Measurements from ENCODE around the gene GDPD3.
"Not testable (repeated sequence)": the region's sequence is repeated elsewhere in the genome, so short reads cannot be mapped to it uniquely, and the experiment has no call there.

The GDPD3 gene, protein sequence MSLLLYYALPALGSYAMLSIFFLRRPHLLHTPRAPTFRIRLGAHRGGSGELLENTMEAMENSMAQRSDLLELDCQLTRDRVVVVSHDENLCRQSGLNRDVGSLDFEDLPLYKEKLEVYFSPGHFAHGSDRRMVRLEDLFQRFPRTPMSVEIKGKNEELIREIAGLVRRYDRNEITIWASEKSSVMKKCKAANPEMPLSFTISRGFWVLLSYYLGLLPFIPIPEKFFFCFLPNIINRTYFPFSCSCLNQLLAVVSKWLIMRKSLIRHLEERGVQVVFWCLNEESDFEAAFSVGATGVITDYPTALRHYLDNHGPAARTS

GRCh38 chr16:30113031-30113710 lies at the start of gene GDPD3:
Gene GDPD3, minus strand, starts transcription at chr16:30113537. Its CDS starts 59 bp downstream, at chr16:30113478.
- no peak for DNase-seq (ENCODE audit: low read depth, low spot score)

DNA sequence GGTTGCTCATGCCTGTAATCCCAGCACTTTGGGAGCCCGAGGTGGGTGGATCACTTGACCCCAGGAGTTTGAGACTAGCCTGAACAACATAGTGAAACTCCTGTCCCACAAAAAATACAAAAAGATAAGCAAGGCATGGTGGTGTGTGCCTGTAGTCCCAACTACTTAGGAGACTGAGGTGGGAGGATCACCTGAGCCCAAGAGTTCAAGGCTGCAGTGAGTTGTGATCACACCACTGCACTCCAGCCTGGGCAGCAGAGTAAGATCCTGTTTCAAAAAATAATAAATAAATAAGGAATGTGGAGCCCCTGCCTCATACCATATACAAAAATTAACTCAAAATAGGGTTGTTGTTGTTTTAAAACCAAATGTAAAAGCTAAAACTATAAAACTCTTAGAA lies 43.9 kb upstream of the GDPD3 start:
- DNase-seq (ENCODE audit: low read depth, low spot score): no peak

GRCh38 chr16:30155188-30155587 lies 41.9 kb upstream of the GDPD3 start:
- no peak for DNase-seq (ENCODE audit: low read depth, low spot score)

- no peak for DNase-seq (ENCODE audit: low read depth, low spot score)
These were observed 39.2 kb upstream of the GDPD3 start for GRCh38 chr16:30152517-30152916.

GRCh38 chr16:30151091-30151490 lies 37.8 kb upstream of the GDPD3 start:
- no peak for DNase-seq (ENCODE audit: low read depth, low spot score)

- DNase-seq (ENCODE audit: low read depth, low spot score): no peak
These were observed 36.1 kb upstream of the GDPD3 start for GRCh38 chr16:30149250-30149930.

- DNase-seq (ENCODE audit: low read depth, low spot score): no peak
These were observed 34.6 kb upstream of the GDPD3 start for GRCh38 chr16:30147843-30148510.

GRCh38 chr16:30145657-30146056 lies 32.3 kb upstream of the GDPD3 start:
- no peak for DNase-seq (ENCODE audit: low read depth, low spot score)

DNA sequence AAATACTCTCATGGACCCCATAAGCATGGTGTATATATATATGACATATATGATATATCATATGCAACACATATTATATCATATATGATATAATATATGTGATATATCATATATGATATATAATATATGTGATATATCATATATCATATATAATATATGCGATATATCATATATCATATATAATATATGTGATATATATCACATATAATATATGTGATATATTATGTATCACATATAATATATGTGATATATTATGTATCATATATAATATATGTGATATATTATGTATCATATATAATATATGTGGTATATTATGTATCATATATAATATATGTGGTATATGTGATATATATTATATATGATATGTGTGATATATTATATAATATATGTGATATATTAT lies 31.6 kb upstream of the GDPD3 start:
- no peak for DNase-seq (ENCODE audit: low read depth, low spot score)

DNA sequence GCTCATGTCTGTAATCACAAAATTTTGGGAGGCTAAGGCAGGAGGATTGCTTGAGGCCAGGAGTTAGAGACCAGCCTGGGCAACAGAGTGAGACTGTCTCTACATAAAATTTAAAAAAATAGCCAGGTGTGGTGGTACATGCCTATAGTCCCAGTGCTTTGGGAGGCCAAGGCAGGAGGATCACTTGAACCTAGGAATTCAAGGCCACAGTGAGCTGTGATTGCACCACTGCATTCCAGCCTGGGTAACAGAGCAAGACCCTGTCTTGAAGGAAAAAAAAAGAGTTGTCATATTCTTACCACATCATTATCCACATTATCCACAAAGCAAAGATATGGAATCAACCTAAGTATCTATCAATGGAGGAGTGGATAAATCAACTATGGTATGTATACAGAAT lies 30.7 kb upstream of the GDPD3 start:
- no peak for DNase-seq (ENCODE audit: low read depth, low spot score)

GRCh38 chr16:30143347-30143702 lies 30.0 kb upstream of the GDPD3 start:
- no peak for DNase-seq (ENCODE audit: low read depth, low spot score)

- DNase-seq (ENCODE audit: low read depth, low spot score): peak; percentile 54
These were observed 29.5 kb upstream of the GDPD3 start for GRCh38 chr16:30142672-30143346.

DNA sequence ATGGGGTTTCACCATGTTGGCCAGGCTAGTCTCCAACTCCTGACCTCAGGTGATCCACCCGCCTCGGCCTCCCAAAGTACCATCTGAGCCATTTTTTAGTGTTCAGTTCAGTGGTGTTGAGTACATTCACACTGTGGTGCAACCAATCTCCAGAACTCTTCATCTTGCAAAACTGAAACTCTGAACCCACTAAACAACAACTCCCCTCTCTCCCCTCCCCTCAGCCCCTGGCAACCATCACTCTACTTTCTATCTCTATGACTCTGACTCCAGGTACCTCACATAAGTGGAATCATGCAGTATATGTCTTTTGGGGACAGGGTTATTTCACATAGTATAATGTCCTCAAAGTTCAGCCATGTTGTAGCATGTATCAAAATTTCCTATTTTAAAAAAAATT lies 28.4 kb upstream of the GDPD3 start:
- no peak for DNase-seq (ENCODE audit: low read depth, low spot score)

- no peak for DNase-seq (ENCODE audit: low read depth, low spot score)
These were observed 26.5 kb upstream of the GDPD3 start for GRCh38 chr16:30139583-30140481.

GRCh38 chr16:30137897-30138296 lies 24.6 kb upstream of the GDPD3 start:
- no peak for DNase-seq (ENCODE audit: low read depth, low spot score)

GRCh38 chr16:30136971-30137605 lies 23.8 kb upstream of the GDPD3 start:
- DNase-seq (ENCODE audit: low read depth, low spot score): no peak

GRCh38 chr16:30132591-30132990 lies 19.3 kb upstream of the GDPD3 start:
- no peak for DNase-seq (ENCODE audit: low read depth, low spot score)

- DNase-seq (ENCODE audit: low read depth, low spot score): no peak
These were observed 18.6 kb upstream of the GDPD3 start for GRCh38 chr16:30131869-30132475.

DNA sequence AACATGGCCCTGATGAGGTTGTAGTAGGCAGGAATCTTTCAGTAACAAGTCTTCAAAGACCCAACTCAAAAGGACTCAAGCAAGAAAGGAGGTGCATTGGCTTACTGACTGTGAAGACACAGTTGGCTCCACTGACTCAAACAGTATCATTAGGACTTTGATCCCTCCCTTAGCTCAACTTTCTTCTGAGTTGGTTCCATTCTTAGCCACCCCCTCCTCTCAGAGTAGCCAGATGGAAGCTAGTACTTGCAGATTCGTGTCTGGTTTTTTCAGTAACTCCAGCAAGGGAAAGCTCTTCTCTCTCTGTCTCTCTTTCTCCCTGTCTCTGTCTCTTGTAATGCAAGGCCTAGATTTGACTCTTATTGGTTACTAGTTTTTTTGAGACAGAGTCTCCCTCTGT lies 14.7 kb upstream of the GDPD3 start:
- DNase-seq (ENCODE audit: low read depth, low spot score): no peak

GRCh38 chr16:30125690-30126089 lies 12.4 kb upstream of the GDPD3 start:
- DNase-seq (ENCODE audit: low read depth, low spot score): not testable (repeated sequence)
